Activated naive CD4-positive, alpha-beta T cell (primary cell): ENCODE measurements around the gene SLC44A2.
A peak's percentile ranks its signal among the peaks of the same experiment; 100 is the strongest.

Experiments used
- DNase-seq, 4 experiments: peaks; one replicate each; lab custom pipeline; 2025; lab: John Stamatoyannopoulos, UW

The SLC44A2 gene

DNA sequence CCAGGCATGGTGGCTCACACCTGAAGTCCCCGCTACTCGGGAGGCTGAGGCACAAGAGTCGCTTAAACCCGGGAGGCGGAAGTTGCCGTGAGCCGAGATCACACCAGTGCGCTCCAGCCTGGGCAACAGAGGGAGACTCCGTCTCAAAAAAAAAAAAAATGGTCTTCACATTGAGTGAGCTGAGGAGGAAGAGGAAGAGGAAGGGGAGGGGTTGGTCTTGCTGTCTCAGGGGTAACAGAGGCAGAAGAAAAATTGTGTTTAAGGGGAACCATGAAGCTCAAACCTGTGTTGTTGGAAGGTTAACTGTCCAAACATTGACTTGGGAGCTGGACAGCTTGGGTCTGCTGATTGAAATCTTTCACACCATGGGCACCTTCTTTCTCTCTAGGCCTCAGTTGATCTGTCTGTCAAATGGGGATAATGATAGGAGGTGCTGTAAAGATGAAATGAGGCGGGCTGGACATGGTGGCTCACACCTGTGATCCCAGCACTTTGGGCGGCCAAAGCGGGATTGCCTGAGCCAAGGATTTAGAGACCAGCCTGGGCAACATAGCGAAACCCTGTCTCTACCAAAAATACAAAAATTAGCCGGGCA, 9.8 kb upstream of the SLC44A2 start:
- DNase-seq, result no peak

DNA sequence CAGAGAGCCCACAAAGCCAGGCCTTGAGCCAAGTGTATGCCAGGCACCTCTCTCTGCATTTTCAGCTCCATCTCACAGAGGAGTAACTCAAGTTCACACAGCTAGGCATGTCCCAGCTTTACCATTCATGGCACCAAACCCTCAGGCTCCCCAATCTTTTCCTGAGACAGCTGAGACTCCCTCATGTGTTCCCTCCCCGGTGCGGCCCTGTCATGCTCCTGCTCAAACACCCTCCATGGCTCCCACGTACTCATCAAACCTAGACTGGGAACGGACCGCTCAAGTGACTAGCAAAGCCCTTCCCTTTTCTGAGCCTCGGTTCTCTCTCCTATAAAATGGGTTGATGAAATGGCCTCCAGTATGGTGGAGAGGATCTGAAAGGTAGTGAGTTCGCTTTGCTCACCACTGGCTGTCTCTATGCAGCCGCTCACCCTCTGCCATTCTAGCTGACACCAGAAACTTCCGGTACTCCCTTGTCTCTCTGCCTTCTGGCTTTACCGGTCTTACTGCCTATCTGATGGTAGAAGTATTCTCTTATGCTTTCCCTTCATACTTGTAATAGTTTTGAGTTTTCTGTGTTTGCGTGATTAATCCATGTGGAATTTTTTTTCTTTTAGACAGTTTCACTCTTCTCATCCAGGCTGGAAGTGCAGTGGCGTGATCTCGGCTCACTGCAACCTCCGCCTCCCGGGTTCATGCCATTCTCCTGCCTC, 7.8 kb upstream of the SLC44A2 start:
- DNase-seq, result no peak

DNA sequence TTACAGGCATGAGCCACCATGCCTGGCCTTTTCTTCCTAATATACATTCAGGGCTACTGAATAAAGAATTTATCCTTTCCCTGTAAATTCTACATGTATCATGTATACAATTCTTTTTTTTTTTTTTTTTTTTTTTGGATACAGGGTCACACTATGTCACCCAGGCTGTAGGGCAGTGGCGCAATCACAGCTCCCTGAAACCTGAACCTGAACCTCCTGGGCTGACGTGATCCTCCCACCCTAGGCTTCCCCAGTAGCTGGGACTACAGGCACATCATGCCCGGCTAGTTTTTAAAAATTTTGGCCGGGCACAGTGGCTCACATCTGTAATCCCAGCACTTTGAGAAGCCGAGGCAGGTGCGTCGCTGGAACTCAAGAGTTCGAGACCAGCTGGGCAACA, 6.5 kb upstream of the SLC44A2 start:
- DNase-seq, result no peak

DNA sequence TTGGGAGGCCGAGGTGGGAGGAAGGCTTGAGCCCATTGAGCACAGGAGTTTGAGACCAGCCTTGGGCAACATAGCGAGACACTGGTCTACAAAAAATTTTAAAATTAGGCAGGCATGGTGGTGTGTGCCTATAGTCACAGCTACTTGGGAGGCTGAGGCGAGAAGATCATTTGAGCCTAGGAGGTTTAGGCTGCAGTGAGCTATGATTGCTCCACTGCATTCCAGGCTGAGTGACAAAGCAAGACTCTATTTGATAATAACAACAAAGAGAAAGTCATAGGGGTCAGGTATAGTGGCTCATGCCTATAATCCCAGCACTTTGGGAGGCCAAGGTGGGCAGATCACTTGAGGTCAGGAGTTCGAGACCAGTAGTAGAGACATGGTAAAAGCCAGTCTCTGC, 4.6 kb upstream of the SLC44A2 start:
- no peak for DNase-seq

DNA sequence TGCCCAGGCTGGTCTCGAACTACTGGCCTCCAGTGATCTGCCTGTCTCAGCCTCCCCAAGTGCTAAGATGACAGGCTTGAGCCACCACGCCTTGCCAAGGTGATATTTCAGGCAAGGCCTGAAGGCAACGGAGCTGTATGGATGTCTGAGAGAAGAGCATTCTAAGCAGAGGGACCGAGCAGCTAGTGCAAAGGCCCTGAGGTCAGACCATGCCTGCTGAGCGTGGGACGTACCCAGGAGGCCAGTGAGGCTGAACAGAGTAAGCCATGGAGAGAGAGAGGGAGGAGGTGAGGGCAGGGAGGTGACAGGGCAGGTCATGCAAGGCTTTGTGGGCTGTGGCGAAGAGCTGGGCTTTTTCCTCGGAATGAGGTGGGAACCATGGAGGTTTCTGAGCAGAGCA, 3.4 kb upstream of the SLC44A2 start:
- DNase-seq, result no peak

DNA sequence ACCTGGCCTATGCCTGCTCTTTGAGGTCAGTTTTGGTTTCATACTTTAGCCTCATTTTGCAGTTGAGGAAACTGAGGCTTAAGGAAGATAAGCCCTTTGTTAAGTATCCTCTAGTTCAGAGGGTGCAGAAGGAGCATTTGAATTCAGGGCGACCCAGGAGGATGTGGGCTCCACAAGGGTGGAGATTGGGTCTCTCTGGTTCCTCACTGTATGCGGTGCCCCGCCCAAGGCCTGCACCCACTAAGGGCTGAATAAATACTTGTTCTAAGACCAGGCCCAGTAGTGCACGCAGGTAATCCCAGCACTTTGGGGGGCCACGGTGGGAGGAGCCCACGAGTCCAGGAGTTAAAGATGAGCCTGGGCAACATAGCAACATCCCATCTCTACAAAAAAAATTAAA, 768 bp upstream of the SLC44A2 start:
- DNase-seq, result peak in 1 of 4 experiments; percentile 23

DNA sequence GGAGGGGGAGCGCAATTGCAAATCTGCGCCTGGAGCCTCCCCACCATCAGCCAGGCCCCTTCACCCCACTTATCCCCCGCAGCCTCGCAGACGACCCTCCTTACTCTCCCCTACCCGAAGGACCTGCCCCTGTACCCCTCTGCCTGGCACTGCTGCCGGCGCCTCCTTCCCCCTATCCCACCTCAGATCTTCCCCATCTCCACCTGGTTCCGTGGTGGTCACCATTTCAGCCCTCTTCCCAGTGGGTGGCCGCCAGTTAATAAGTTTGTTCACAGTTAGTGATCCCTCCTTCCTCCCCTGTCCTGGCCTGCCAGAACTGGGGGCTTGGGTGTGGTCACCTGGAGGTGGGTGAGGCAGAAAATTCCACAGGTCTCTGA, 397 bp downstream of the SLC44A2 start:
- DNase-seq, result no peak

DNA sequence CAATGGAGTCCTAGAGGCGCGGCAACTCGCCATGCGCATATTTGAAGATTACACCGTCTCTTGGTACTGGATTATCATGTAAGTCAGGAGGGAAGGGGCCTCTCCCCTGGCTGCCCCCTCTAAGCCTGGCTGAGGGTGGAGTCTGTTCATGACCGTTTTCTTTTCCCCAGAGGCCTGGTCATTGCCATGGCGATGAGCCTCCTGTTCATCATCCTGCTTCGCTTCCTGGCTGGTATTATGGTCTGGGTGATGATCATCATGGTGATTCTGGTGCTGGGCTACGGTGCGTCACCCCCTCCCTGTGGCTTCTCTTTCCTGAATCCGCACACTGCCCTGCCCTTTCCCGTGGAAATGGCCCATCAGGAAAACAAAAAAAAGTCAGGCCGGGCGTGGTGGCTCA, 6.5 kb downstream of the SLC44A2 start:
- DNase-seq, result no peak

DNA sequence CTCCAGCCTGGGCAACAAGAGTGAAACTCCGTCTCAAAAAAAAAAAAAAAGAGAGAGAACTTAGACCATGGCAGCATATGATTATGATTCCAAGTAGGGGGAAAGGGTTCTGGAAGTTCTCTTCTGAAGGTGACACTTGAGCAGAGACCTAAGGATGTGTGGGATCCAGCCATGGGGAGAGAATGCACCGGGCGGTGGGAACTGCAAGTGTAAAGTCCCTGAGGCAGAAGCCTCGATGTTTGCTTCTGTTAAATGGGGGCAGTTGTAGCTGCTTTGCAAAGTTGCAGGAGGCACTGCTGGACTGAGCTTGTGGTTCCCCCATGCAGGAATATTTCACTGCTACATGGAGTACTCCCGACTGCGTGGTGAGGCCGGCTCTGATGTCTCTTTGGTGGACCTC, 9.1 kb downstream of the SLC44A2 start:
- no peak for DNase-seq

DNA sequence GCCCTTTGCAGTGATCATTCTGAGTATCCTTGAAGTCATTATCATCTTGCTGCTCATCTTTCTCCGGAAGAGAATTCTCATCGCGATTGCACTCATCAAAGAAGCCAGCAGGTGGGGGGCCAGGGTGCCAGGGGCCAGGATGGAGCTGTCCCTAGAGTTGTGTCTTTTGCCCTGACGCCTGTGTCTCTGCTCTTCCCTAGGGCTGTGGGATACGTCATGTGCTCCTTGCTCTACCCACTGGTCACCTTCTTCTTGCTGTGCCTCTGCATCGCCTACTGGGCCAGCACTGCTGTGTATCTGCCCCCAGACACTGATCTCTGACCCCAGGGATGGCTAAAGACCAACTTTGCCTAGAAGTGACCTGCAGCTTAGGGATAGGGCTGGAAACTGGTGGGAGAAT, 9.6 kb downstream of the SLC44A2 start:
- no peak for DNase-seq

DNA sequence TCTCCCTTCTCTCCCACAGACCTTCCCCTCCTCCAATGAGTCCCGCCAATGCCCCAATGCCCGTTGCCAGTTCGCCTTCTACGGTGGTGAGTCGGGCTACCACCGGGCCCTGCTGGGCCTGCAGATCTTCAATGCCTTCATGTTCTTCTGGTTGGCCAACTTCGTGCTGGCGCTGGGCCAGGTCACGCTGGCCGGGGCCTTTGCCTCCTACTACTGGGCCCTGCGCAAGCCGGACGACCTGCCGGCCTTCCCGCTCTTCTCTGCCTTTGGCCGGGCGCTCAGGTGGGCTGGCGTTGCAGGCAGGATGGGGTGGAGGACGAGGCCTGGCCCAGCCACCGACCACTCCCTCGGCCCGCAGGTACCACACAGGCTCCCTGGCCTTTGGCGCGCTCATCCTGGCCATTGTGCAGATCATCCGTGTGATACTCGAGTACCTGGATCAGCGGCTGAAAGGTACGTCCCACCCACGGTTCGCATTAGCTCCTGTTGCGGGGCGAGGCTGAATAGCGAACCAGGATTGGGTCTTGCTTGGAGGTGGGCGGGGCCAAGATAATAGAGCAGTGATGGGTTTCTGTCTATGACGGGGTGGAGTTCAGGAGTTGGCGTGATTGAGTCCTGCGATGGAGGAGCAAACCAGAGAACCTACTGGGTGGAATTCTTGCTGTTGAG, 11.1 kb downstream of the SLC44A2 start:
- no peak for DNase-seq

DNA sequence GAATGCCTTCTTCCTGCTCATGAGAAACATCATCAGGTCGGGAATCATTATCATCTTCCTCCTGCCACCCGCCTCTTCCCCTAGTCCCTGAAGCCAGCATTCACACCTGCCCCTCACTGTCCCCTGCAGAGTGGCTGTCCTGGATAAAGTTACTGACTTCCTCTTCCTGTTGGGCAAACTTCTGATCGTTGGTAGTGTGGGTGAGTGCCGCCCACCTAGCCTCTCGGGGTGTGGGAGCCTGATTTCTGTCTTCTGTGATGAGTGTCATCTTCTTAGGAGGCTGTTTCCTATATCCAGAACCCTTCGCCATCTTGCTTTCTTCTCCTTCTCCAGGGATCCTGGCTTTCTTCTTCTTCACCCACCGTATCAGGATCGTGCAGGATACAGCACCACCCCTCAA, 12.5 kb downstream of the SLC44A2 start:
- DNase-seq, result no peak

DNA sequence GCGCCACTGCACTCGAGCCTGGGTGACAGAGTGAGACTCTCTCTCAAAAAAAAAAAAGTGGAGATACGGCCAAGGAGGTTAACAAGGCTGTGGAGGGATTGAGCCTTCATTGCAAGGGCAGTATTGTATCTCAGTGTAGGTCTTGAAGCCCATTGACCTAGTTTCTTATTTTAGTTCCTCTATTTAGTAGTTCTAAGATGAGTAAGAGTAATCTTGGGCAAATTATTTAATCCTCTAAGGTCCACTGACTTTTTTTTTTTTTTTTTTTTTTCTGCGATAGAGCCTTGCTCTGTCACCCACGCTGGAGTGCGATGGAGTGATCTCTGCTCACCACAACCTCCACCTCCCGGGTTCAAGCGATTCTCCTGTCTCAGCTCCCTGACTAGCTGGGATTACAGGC, 14.5 kb downstream of the SLC44A2 start:
- DNase-seq, result no peak

DNA sequence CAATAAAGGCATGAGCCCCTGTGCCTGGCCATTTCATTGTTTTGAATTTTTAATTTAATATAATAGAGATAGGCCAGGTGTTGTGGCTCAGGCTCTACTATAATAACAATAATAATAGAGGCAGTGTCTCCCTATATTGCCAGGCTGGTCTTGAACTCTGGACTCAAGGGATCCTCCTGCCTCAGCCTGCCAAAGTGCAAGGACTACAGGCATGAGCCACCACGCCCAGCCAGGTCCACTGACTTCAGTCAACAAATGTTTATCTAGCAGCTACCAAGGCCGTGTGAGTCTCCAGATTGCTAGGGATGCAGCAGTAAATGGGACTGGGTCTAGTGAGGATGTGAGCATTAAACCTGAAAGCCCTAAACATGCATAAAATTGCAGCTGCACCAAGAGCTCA, 15.0 kb downstream of the SLC44A2 start:
- DNase-seq, result no peak

DNA sequence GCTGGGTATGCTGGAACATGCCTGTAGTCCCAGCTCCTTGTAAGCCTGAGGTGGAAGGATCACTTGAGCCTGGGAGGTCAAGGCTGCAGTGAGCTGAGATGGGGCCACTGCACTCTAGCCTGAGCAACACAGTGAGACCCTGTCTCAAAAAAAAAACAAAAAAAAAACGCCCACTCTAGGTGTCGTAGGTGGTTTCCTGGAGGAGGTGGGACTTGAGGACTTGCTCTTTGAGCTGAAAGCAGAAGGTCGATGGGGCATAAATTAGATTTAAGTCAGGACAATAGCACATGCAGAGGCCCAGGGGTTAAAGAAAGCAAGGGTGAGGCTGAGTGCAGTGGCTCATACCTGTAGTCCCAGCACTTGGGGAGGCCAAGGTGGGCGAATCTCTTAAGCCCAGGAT, 15.9 kb downstream of the SLC44A2 start:
- no peak for DNase-seq

DNA sequence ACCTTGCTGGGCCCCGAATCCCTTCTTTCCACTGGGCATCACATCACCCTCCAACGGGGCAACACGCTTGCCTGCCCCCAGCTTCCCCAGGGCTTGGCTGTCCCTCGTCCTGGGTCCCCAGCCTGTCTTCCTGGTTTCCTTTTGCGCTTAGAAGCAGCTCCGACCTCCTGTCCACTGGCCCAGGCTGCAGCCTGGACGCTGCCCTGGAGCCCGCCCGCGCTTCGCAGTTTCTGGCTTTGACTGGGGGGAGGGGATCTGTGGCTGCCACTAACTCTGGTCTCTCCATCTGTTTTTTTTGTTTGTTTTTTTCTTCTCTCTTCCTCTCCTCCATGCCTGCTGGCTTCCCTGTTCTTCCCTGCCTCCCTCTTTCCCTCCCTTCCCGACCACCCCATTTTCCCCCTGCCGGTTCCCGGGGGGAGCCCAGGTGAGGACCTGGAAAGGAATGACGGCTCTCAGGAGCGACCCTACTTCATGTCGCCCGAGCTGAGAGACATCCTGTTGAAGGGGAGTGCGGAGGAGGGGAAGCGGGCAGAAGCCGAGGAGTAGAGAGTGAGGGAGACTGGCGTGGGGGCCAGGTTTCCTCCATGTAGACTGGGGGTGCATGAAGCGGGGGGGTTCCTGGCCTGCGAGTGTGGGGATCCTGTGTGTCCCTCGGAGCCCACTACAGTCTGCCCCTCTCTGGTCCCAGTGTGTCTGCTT, 17.3 kb downstream of the SLC44A2 start:
- DNase-seq, result no peak

DNA sequence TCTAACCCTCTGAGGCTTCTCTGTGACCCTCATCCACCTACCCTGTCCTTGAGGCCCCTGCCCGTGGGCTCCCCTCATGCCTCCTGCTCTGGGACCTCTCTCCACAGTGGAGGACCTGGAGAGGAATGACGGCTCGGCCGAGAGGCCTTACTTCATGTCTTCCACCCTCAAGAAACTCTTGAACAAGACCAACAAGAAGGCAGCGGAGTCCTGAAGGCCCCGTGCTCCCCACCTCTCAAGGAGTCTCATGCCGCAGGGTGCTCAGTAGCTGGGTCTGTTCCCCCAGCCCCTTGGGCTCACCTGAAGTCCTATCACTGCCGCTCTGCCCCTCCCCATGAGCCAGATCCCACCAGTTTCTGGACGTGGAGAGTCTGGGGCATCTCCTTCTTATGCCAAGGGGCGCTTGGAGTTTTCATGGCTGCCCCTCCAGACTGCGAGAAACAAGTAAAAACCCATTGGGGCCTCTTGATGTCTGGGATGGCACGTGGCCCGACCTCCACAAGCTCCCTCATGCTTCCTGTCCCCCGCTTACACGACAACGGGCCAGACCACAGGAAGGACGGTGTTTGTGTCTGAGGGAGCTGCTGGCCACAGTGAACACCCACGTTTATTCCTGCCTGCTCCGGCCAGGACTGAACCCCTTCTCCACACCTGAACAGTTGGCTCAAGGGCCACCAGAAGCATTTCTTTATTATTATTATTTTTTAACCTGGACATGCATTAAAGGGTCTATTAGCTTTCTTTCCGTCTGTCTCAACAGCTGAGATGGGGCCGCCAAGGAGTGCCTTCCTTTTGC, 18.0 kb downstream of the SLC44A2 start:
- no peak for DNase-seq

DNA sequence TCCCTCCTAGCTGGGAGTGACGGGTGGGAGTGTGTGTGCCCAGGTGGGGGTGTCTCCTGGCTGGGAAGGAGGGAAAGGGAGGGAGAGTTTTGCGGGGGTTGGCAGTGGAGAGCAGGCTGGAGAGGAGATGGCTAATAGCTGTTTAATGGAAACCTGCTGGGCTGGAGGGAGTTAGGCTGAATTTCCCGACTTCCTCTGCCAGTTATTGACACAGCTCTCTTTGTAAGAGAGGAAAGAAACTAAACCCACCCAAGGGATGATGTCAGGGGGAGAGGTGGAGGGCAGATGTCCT, 18.6 kb downstream of the SLC44A2 start:
- DNase-seq, result no peak

DNA sequence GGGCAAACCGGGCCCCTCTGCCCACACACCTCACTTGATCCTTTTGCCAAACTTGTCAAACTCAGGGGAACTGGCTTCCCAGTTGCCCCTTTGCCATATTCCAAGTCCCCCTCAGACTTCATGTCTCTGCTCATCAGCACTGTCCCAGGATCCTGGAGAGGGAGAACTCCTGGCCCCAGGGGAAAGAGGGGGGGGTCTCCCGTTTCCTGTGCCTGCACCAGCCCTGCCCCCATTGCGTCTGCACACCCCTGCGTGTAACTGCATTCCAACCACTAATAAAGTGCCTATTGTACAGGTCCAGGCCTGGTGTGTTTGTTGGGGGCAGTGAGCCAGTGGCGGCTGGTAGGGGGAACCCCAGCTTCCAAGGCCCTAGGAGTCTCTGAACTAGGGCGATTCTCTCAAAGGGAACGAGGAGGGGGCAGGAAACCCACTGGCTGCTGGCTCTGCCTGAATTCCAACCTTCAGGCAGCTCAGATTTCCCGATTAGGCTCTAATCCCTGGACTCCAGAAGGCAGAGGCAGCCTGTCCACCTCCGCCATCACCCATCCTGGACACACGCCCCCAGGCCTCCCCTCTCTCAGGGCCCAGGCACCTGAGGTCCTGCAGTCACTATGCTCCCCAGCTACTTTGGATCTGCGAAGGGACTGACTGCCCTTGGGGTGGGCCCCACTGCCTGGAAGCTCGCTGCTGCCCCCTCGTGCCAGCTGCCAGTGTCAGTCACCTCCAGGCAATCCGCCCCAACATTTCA, 19.1 kb downstream of the SLC44A2 start:
- peak; percentile 58 to 84 (median 73) for DNase-seq

DNA sequence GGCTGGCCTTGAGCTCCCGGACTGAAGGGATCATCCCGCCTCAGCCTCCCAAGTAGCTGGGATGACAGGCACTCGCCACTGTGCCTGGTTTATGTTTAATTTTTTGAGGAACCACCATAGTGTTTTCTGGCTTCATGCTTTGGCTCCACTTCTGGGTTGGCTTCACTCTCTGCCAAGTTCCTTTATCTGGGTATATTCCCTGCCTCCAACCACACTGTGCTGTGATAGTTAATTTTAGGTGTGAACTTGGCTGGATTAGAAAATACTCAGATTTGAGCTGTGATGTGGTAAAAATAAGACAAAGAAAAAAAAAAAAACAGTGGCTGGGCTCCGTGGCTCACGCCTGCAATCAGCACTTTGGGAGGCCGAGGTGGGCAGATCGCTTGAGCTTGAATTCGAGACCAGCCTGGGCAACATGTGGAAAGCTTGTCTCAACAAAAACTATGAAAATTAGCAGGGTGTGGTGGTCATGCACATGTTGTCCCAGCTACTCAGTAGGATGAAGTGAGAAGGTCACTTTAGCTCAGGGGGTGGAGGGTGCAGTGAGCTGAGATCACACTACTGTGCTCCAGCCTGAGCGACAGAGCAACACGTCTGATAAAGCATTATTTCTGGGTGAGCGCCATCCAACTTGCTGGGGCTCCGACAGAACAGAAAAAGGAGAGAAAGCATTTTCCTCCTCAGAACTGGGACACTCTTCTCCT, 21.3 kb downstream of the SLC44A2 start:
- DNase-seq, result no peak

DNA sequence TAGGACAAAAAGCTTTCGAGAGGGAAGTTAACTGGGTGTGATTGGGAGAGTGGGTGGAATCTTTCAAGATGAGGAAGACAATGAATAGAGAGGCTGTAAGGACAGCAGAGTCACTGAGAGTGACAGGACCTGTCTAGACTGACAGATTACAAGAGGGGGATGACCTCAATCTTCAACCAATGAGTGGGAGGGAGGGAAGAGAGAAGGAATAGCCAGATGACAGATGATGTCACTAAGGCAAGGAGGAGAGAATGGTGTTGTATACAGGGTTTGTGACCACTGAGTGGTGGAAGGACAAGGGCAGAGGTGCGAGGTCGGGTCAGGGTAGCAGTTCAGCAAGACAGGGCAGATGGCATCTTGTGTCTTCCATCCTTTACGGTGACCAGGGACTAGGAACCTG, 23.0 kb downstream of the SLC44A2 start:
- DNase-seq, result no peak
